ENCODE measurements around the gene SIAH2.

Gene SIAH2

GRCh38 chr3:150773616-150774192 is 10.7 kb upstream of the SIAH2 start:
- no peak for DNase-seq

- DNase-seq: no peak
These were observed 8.6 kb upstream of the SIAH2 start for GRCh38 chr3:150771600-150771999.

- no peak for DNase-seq
These were observed 7.7 kb upstream of the SIAH2 start for GRCh38 chr3:150770681-150771080.

GRCh38 chr3:150766742-150767141 is 3.8 kb upstream of the SIAH2 start:
- no peak for DNase-seq

GRCh38 chr3:150765949-150766720 is 3.2 kb upstream of the SIAH2 start:
- no peak for DNase-seq

- no peak for DNase-seq
These were observed 2.0 kb upstream of the SIAH2 start for GRCh38 chr3:150764967-150765366.

- no peak for DNase-seq
These were observed 1.6 kb upstream of the SIAH2 start for GRCh38 chr3:150764566-150764965.

GRCh38 chr3:150763841-150764483 is 993 bp upstream of the SIAH2 start:
- peak; percentile 89 for DNase-seq

GRCh38 chr3:150762662-150763121 is 277 bp downstream of the SIAH2 start:
- DNase-seq: no peak

GRCh38 chr3:150761831-150762661 is 923 bp downstream of the SIAH2 start:
- peak; percentile 81 for DNase-seq

GRCh38 chr3:150760431-150761200 is 2.4 kb downstream of the SIAH2 start:
- no peak for DNase-seq

- no peak for DNase-seq
These were observed 3.0 kb downstream of the SIAH2 start for GRCh38 chr3:150759947-150760346.

GRCh38 chr3:150759319-150759718 is 3.6 kb downstream of the SIAH2 start:
- DNase-seq: no peak

- DNase-seq: no peak
These were observed 5.2 kb downstream of the SIAH2 start for GRCh38 chr3:150757768-150758167.

GRCh38 chr3:150757364-150757763 is 5.6 kb downstream of the SIAH2 start:
- DNase-seq: no peak

- no peak for DNase-seq
These were observed 6.4 kb downstream of the SIAH2 start for GRCh38 chr3:150756491-150757059.

- no peak for DNase-seq
These were observed 7.1 kb downstream of the SIAH2 start for GRCh38 chr3:150755902-150756301.

GRCh38 chr3:150754896-150755295 is 8.1 kb downstream of the SIAH2 start:
- no peak for DNase-seq

- DNase-seq: no peak
These were observed 11.1 kb downstream of the SIAH2 start for GRCh38 chr3:150751781-150752263.

- no peak for DNase-seq
These were observed 13.7 kb downstream of the SIAH2 start for GRCh38 chr3:150749255-150749654.

GRCh38 chr3:150748684-150749047 is 14.3 kb downstream of the SIAH2 start:
- DNase-seq: no peak

Measured in retina (tissue), 1 donor.